Measurements from ENCODE around the gene GTF2A1. TPM values are rescaled to one million over a fixed set of nuclear protein-coding genes. Genes with fewer than 3 reads are reported as not detected.

GTF2A1 gene
- total RNA-seq, 1 donor from 2014 or later = 9.5 TPM

DNA sequence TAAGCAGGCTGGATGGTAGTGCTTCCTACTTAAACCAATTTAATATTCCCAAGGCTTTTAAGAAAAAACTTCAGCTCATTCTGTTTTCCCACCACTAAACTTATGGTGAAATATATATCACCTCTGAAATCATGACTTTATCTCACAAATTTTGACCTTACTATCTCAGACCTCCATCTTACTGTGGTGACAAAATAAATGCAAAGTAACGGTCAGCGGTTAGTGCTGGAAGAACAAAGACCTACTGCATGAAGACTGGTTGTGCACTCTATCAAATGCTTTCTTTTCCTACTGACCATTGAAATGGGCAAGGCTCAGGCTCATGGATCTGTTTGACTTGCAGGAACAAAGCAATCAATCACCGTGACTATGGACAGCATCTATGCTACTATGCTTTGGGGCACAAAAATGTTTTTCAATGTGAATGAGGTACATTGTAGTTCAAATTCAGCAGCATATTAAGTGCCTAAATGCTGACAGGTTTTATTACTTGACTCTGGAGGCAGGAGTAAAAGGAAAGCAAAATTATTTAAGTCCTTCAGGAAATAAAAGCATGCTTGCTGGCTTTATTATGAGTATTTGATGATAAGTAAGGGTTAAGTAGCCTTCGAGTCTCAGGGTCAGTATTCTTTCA is 43.1 kb upstream of the GTF2A1 start:
- DNase-seq (ENCODE audit: low read depth) = no peak
- H3K4me3 ChIP-seq (ENCODE audit: low read depth, low read length) = no peak overlapping the region
- TF ChIP-seq, protein P1, sequence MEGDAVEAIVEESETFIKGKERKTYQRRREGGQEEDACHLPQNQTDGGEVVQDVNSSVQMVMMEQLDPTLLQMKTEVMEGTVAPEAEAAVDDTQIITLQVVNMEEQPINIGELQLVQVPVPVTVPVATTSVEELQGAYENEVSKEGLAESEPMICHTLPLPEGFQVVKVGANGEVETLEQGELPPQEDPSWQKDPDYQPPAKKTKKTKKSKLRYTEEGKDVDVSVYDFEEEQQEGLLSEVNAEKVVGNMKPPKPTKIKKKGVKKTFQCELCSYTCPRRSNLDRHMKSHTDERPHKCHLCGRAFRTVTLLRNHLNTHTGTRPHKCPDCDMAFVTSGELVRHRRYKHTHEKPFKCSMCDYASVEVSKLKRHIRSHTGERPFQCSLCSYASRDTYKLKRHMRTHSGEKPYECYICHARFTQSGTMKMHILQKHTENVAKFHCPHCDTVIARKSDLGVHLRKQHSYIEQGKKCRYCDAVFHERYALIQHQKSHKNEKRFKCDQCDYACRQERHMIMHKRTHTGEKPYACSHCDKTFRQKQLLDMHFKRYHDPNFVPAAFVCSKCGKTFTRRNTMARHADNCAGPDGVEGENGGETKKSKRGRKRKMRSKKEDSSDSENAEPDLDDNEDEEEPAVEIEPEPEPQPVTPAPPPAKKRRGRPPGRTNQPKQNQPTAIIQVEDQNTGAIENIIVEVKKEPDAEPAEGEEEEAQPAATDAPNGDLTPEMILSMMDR (conservative IDR thresholded peaks at IDR 0.05; ENCODE audit: low read depth, low read length) = no peak

- no peak for DNase-seq (ENCODE audit: low read depth)
- TF ChIP-seq, protein P1 (conservative IDR thresholded peaks at IDR 0.05; ENCODE audit: low read depth, low read length) = no peak
- no peak overlapping the region for H3K4me3 ChIP-seq (ENCODE audit: low read depth, low read length)
These were observed 40.4 kb upstream of the GTF2A1 start for GRCh38 chr14:81261176-81261575.

DNA sequence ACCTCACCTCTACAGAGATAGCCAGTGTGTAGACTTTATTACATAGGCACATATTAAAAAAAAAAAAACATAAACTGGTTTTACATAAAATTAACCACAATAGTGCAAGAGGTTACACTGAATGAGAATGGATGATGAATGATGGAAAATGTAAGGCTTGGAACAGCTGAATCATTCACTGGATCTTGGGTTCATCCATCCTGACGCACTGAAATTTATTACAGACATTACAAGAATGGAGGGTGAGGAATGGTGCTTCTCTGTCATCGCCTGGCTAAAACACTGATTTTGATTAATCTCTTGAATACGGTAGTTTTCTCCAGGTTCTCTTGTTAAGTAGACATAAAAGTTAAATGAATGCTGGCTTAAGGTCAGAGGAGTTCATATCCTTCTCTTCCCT is 40.0 kb upstream of the GTF2A1 start:
- TF ChIP-seq, protein P1 (conservative IDR thresholded peaks at IDR 0.05; ENCODE audit: low read depth, low read length) = no peak

GRCh38 chr14:81256289-81256960 is 35.7 kb upstream of the GTF2A1 start:
- H3K4me3 ChIP-seq (ENCODE audit: low read depth, low read length) = no peak overlapping the region
- DNase-seq (ENCODE audit: low read depth) = no peak

More for the DNA sequence above, 40.0 kb upstream of the GTF2A1 start:
- H3K4me3 ChIP-seq (ENCODE audit: low read depth, low read length) = no peak overlapping the region
- no peak for DNase-seq (ENCODE audit: low read depth)

GRCh38 chr14:81252278-81252677 is 31.5 kb upstream of the GTF2A1 start:
- TF ChIP-seq, protein P1 (conservative IDR thresholded peaks at IDR 0.05; ENCODE audit: low read depth, low read length) = peak; percentile 34
- DNase-seq (ENCODE audit: low read depth) = no peak
- H3K4me3 ChIP-seq (ENCODE audit: low read depth, low read length) = no peak overlapping the region

More at GRCh38 chr14:81256289-81256960, 35.7 kb upstream of the GTF2A1 start:
- TF ChIP-seq, protein P1 (conservative IDR thresholded peaks at IDR 0.05; ENCODE audit: low read depth, low read length) = no peak

DNA sequence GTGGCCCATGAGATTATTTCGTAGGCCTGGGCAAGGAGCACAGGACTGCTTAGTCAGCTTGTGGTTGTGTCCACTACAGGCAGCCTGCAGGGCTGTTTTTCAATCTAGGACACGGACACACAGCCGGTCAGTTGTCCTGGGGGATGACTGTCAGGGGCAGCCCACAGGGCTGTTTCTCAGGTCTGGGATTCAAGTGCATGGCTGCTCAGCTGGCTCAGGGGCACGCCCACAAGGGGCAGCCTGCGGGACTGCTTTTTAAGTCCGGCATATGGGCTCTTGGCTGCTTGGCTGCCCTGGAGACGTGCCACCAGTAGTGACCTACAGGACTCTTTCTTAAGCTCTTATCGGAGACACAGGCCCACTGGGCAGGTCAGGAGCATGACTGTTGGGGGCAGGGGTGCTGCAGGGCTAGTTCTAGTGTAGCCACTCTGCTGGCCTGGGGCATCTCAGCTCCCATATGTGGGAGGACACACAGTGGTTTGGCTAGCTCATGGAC is 26.6 kb upstream of the GTF2A1 start:
- no peak for DNase-seq (ENCODE audit: low read depth)
- no peak overlapping the region for H3K4me3 ChIP-seq (ENCODE audit: low read depth, low read length)
- TF ChIP-seq, protein P1 (conservative IDR thresholded peaks at IDR 0.05; ENCODE audit: low read depth, low read length) = no peak

All from epithelial cell of proximal tubule (primary cell).